Measurements from ENCODE around the gene CTNNA3. TPM values are rescaled to one million over a fixed set of nuclear protein-coding genes. Genes with fewer than 3 reads are reported as not detected.
A peak's percentile ranks its signal among the peaks of the same experiment; 100 is the strongest.

The CTNNA3 gene
- total RNA-seq, 1 donor from 2014 or later = 129 TPM

GRCh38 chr10:66318761-66319160, 1377.2 kb downstream of the CTNNA3 start:
- intact Hi-C loops (cut with DNase I) = no loop called here
- ATAC-seq (ENCODE audit: poor library complexity) (no peak), DNase-seq (no peak)

DNA sequence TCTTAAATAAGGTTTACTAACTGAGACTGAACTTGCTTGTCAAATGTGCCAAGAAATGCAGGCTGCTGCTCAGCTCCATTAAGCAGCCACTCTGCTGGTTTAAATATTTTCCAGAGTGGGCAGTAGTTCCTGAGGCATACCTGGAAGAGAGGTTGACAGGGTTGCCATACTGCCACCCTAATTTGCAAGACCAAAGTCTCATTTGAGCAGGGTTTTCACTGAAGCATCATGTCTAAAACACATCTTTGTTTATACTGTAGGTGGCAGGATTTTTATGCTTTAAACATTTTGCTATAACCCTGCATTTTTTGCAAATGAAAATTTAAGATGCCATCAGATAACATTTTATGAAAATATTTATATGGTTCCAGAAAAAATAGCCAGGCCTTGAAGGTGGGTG, 1388.2 kb downstream of the CTNNA3 start:
- ATAC-seq (ENCODE audit: poor library complexity) (no peak), DNase-seq (no peak)
- intact Hi-C loops (cut with DNase I) = no loop called here

DNA sequence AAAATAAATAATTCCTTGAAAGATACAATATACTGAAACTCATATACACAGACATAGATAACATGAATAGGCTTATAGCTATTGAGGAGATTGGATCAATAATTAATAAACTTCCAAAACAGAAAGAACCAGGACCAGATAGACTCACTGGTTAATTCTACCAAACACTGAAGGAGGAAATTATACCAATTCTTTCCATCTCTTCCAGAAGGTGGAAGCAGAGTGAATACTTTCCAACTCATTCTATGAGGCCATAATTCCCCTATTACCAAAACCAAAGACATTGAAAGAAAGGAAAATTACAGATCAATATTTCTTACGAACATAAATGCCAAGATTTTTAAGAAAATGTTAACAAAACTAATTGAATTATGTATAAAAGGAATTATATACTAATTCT, 1394.9 kb downstream of the CTNNA3 start:
- ATAC-seq (ENCODE audit: poor library complexity) (no peak), DNase-seq (no peak)
- intact Hi-C loops (cut with DNase I) = no loop called here

DNA sequence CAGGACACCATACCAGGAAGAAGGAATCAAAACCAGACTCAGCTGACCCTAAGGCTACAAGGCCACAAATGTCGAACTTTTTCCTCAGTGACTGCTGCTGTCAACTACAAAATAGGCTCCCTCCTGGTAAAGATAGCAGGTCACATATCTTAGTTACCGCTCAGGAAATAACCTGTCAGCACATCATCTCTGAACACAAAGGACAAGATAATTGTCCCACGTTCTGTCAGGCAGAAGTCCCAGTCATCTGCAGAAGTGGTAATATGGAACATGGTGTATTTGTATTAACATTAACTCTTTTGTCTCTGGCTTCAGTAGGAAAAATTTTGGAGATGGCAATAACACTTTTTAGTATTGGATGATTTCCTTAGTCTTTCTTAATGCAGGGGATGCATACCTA, 1400.4 kb downstream of the CTNNA3 start:
- intact Hi-C loops (cut with DNase I) = no loop called here
- DNase-seq = no peak
- peak; percentile 60 for ATAC-seq (ENCODE audit: poor library complexity)

DNA sequence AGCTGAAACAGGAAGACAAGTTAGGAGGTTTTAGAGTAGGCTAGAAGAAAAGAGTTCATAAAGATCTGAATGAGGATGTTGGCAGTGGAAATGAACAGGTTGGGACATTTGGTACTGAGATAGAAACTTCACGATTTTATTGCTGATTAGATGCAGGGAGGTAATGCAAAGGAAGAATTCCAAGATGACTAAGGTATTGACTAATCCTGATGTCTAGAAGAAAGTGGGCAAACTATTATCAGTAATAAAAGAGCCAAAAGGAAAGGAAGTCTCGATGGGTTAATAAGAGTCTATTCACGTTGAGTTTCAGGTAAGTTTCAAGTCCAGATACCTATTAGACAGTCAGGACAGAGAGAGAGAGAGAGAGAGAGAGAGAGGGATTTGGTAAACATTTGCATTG, 1401.5 kb downstream of the CTNNA3 start:
- DNase-seq (no peak), ATAC-seq (ENCODE audit: poor library complexity) (no peak)
- intact Hi-C loops (cut with DNase I) = no loop called here

DNA sequence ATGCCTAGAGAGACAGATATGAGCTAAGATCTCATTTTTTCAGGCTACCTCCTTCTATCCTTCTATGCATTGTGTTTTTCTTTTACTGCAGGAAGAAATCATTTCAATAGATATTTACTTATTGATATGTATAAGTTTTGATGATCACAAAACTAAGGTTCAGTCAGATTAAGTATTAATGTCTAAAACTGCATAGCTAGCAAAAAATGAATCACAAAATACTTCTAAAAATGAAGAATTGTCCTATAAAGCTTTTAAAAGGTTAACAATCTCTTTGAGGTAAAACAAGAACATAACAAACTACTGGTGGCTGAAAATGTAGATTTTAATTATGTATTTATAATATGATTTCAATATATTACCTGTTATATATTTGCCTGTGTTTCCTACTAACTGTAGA, 1403.1 kb downstream of the CTNNA3 start:
- ATAC-seq (ENCODE audit: poor library complexity) (no peak), DNase-seq (no peak)
- intact Hi-C loops (cut with DNase I) = no loop called here

GRCh38 chr10:66292456-66292855, 1403.5 kb downstream of the CTNNA3 start:
- intact Hi-C loops (cut with DNase I) = no loop called here
- DNase-seq (no peak), ATAC-seq (ENCODE audit: poor library complexity) (no peak)

DNA sequence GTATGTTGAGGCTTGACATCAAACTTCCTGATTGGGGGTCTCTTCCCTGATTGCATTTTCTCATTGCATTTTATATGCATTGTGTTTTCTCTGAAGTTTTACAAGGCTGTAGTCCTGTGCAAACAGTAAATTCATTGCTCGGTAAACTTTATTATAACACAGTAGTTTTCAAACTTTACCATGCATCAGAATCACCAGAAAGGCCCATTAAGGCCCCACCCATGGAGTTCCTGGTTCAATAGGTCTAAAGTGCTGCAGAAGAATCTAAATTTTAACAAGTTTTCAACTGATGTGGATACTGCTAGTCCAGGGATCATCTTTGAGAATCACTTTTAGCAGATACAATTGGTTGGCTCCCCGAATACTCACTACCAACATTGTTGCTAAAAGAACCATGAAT, 1404.9 kb downstream of the CTNNA3 start:
- no peak for ATAC-seq (ENCODE audit: poor library complexity)
- intact Hi-C loops (cut with DNase I) = no loop called here
- DNase-seq = no peak

DNA sequence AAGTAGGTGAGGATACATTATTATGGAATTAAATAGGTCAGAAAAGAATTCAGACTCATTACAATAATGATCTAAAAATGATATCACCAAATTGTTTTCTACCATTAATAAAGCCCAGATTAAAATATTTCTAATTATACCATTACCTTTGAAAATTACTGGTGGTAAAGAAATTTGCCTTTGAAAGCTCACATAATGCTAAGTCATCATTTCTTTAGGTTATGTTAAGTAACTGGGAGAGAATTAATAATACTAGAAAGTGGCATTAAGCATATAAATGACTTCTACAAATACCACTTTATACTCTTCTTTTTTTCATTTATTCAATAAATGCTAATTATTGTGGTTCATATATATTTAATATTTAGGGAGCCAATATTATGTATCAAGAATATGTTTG, 1411.4 kb downstream of the CTNNA3 start:
- intact Hi-C loops (cut with DNase I) = no loop called here
- ATAC-seq (ENCODE audit: poor library complexity) (no peak), DNase-seq (no peak)

- ATAC-seq (ENCODE audit: poor library complexity) = no peak
Measured at GRCh38 chr10:66283874-66284464, 1412.0 kb downstream of the CTNNA3 start.

GRCh38 chr10:66283064-66283463, 1412.9 kb downstream of the CTNNA3 start:
- intact Hi-C loops (cut with DNase I) = no loop called here
- DNase-seq (no peak), ATAC-seq (ENCODE audit: poor library complexity) (no peak)

More at GRCh38 chr10:66283874-66284464, 1412.0 kb downstream of the CTNNA3 start:
- intact Hi-C loops (cut with DNase I) = no loop called here
- DNase-seq = no peak

DNA sequence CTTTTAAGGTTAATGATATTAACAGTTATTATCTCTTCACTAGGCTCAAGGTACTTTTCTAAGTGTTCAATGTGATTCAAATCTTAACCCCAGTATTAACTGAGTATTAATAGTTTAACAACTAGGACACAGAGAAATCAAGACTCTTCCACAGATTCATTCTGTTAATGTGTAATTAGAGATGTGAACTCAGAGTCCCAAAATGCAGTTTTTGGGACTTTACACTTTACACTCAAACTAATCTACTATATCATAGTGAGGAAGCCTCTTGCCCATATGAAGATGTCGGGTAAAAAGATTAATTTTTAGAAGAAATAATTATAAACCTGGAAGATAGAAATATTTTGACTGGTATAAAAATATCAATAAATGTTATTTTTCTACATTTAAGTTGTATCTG, 1414.7 kb downstream of the CTNNA3 start:
- intact Hi-C loops (cut with DNase I) = no loop called here
- no peak for DNase-seq
- ATAC-seq (ENCODE audit: poor library complexity) = no peak

- ATAC-seq (ENCODE audit: poor library complexity) (no peak), DNase-seq (no peak)
- intact Hi-C loops (cut with DNase I) = no loop called here
Measured at GRCh38 chr10:66277481-66277880, 1418.5 kb downstream of the CTNNA3 start.

GRCh38 chr10:66273966-66274519, 1422.0 kb downstream of the CTNNA3 start:
- DNase-seq (no peak), ATAC-seq (ENCODE audit: poor library complexity) (no peak)
- intact Hi-C loops (cut with DNase I) = no loop called here

- DNase-seq (no peak), ATAC-seq (ENCODE audit: poor library complexity) (no peak)
- intact Hi-C loops (cut with DNase I) = no loop called here
Measured at GRCh38 chr10:66265398-66265797, 1430.6 kb downstream of the CTNNA3 start.

- DNase-seq (no peak), ATAC-seq (ENCODE audit: poor library complexity) (no peak)
- intact Hi-C loops (cut with DNase I) = no loop called here
Measured at GRCh38 chr10:66259836-66260235, 1436.2 kb downstream of the CTNNA3 start.

DNA sequence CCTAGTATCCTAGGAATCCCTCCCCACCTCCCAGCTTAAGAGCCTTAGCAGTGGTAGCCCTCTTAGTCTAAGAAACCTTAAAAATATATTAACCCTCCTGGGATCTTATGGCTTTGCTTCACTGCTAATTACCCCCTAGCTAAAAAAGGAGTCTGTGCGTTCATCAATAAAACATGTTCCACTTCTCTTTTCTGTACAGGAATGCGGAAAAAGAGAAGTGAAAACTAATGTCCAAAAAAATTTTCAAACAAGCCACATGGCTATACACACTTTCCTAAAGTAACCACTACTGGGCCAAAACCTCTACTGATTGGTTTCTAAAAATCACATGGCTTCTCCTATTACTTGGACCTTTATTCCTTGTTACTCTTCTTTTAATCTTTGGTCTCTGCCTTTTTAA, 1437.3 kb downstream of the CTNNA3 start:
- ATAC-seq (ENCODE audit: poor library complexity) (no peak), DNase-seq (no peak)
- intact Hi-C loops (cut with DNase I) = no loop called here

DNA sequence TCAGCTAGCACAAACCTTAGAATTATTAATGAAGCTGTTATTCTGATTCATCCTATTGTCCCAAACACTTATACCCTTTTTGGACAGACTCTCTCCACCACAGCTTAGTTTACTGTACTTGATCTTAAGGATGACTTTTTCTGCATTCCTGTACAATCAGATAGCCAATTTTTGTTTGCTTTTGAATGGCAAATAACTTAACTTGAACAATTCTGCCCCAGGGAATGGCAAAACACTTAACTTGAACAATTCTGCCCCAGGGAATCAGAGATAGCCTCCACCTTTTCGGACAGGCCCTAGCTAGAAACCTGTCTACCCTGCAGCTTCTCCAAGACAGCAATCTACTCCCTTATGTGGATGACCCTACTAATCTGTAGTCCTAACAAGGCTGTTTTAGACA, 1438.2 kb downstream of the CTNNA3 start:
- intact Hi-C loops (cut with DNase I) = no loop called here
- no peak for ATAC-seq (ENCODE audit: poor library complexity)
- no peak for DNase-seq

DNA sequence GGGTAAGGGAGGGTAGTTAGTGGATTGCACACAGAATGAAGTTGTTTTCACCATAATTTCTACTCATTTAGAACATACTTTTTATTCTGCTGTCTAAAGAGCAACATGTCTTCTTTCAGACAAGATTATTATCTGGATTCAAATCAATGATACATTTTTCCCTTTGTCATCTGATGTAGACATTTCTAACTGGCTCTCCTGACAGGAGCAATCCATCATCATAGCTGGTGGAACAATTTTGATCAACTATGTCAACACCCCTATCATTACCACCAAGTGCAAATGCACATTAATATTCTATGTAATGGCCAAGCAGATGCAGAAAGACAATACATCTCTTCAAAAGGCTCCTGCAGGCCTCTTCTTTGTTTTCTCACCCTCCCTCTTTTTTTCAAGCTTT, 1443.0 kb downstream of the CTNNA3 start:
- no peak for ATAC-seq (ENCODE audit: poor library complexity)
- intact Hi-C loops (cut with DNase I) = no loop called here
- DNase-seq = no peak

GRCh38 chr10:66246177-66246576, 1449.8 kb downstream of the CTNNA3 start:
- intact Hi-C loops (cut with DNase I) = no loop called here
- no peak for DNase-seq

GRCh38 chr10:66244953-66245352, 1451.0 kb downstream of the CTNNA3 start:
- ATAC-seq (ENCODE audit: poor library complexity) (no peak), DNase-seq (no peak)
- intact Hi-C loops (cut with DNase I) = no loop called here

More at GRCh38 chr10:66246177-66246576, 1449.8 kb downstream of the CTNNA3 start:
- no peak for ATAC-seq (ENCODE audit: poor library complexity)

Measured in Right ventricle myocardium superior (tissue), 1 donor.